ENCODE data around the gene ENPP6.
"Not testable (repeated sequence)": the region's sequence is repeated elsewhere in the genome, so short reads cannot be mapped to it uniquely, and the experiment has no call there.

Gene ENPP6

DNA sequence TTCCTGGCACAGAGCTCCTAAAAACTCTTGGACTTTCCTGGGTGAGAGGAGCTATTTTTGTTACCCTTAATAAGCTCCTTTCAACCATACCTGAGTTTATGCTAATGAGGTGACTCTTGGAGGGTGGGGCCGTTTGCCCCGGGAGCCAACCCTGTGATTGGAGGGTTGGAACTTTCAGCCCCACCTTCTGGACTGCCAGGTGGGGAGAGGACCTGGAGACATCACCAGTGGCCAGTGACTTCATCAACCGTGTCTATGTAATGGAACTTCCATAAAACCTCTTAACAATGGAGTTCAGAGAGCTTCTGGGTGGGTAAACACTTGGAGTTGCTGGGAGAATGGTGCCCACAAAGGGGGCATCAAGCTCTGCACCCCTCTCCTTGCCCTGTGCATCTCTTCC, 17.9 kb upstream of the ENPP6 start:
- no peak for DNase-seq (ENCODE audit: low read depth)

DNA sequence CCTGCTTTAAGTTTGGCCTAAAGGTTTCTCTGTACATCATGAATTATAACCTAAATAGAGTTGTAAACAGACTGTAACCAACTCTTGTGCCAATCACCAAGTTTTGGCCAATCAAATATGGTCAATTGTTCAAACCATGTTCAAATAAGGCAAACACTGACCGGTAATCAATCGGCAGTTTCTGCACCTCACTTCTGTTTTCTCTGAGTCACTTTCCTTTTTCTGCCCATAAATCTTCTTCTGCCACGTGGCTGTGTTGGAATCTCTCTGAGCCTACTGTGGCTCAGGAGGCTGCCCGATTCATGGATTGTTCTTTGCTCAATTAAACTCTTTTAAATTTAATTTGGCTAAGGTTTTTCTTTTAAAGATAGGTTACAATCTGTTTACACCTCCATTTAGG, 16.5 kb upstream of the ENPP6 start:
- DNase-seq (ENCODE audit: low read depth), result no peak

DNA sequence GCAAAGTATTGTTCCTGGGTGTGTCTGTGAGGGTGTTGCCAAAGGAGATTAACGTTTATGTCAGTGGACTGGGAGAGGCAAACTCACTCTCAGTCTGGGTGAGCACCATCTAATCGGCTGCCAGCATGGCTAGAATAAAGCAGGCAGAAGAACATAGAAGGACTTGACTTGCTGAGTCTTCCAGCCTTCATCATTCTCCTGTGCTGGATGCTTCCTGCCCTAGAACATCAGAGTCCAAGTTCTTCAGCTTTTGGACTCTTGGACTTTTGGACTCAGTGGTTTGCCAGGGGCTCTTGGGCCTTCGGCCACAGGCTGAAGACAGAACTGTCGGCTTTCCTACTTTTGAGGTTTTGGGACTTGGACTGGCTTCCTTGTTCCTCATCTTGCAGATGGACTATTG, 15.3 kb upstream of the ENPP6 start:
- DNase-seq (ENCODE audit: low read depth), result no peak

DNA sequence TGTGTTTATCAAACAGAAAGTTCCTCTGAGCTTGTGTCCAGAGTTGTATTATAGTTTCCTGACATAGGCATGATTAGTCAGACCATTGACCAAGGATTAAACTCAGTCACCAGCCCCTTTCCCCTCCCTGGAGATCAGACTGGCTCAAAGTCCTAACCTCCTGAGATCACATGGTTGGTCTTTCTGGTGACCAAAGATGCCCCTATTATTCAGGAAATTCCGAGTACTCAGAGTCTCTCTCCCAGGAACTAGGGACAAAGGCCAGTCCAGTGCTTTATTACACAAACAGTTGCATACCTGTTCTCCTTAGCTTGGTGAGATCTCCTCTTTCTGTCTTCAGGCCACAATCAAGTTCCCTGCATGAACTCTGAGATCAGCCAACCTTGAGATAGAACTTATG, 14.5 kb upstream of the ENPP6 start:
- no peak for DNase-seq (ENCODE audit: low read depth)

- DNase-seq (ENCODE audit: low read depth), result no peak
These were observed 13.9 kb upstream of the ENPP6 start for GRCh38 chr4:184231573-184231972.

GRCh38 chr4:184228056-184228705, 10.5 kb upstream of the ENPP6 start:
- DNase-seq (ENCODE audit: low read depth), result no peak

DNA sequence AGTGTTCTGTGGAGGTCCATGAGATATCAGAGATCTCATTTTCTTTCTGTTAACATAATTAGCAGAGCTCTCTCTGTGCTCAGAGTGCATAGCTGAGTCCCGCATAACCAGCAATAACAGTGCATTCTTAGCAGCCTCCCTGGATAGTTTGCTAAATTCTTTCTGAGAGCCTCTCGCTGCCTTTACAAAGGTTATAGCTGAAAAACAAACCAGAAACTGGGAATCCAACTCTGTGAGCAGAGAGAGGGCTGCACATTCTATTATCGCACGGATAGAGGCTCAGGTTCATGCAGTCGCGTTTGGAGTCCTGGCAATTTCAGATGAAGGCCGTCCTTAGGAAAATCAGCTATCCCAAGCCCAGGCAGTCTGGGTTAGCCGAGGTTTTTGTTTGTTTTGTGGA, 1.2 kb downstream of the ENPP6 start:
- DNase-seq (ENCODE audit: low read depth), result no peak

DNA sequence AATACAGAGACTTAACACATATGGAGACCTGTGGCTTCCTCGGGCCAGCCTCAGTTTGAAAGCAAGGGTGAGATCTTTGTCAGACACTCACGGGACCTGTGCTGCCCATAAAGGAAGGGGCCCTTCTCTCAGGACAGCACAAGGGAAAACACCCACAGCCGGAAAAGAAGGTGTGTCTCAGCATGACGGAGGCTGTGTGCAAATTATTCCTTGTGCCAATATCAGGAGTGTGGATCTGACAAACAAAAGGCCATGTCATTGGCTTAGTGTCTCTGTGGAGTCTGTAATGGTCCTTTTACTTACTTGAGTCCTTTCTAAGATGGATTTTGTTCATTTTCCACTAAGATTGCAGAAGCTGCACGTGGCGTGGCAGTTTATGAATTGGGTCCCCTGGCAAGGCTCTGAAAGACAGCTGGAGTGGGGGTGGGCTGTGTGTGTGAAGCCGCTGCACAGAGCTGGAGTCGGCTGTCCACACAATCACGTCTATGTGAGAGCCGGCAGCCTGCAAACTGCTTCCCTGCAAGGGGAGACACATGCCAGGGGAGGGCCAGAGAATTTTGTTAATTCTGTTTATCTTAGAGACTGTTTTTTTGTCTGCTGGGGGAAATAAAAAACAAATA, 1.9 kb downstream of the ENPP6 start:
- DNase-seq (ENCODE audit: low read depth), result no peak

DNA sequence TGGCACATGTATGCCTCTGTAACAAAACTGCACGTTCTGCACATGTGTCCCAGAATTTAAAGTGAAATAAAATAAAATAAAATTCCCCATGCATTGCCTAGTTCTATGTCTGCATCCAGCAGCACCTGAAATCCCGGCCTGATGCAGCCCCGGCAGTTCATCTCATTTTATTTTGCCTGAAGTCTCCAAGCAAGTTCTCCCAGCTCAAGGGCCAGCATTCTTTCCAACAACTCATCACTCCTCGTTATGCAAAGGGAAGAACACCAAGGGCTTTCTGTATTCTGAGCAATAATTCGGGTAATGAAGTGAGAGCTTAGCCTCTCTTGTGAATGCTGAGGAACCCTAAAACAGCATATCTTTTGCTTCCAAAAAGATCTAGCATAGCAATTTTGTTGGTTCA, 2.7 kb downstream of the ENPP6 start:
- DNase-seq (ENCODE audit: low read depth), result no peak

- DNase-seq (ENCODE audit: low read depth), result not testable (repeated sequence)
These were observed 9.7 kb downstream of the ENPP6 start for GRCh38 chr4:184207734-184208607.

DNA sequence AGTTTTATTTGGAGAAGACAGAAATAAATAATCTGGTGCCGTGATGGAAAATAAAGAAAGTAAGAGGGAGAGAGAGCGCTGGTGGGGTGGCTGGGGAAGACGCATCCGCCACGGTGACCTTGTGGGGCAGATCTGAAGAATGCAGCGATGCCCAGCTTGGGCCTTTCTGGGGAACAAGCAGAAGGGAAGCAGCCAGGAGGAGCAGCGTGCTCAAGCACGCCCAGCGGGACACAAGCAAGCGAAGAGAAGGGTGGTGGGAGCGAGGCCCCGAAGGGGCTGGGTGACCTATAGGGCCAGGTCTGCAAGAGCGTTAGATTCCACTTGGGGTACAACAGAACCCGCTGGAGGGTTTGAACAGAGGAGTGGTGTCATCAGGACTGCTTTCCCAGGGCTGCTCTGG, 12.4 kb downstream of the ENPP6 start:
- DNase-seq (ENCODE audit: low read depth), result no peak

GRCh38 chr4:184203300-184203699, 14.4 kb downstream of the ENPP6 start:
- no peak for DNase-seq (ENCODE audit: low read depth)

DNA sequence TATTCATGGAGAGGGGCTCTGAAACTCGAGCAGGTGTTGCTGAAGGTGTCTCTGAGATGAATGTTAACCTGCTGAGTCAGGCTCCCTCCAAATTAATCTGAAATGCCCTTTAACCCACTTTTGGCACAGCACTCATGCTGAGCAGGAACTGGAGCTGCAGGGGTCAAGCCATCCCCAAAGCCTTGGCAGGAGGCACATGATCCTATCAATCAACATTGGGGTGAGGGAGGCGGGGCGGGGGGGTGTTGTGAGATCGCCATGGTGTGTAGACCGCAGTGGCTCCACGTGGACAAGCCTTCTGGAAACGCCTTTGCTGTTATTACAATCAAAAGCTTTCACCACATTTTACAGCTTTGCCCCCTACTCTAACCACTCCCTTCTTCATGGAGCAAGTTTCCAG, 16.5 kb downstream of the ENPP6 start:
- no peak for DNase-seq (ENCODE audit: low read depth)

- DNase-seq (ENCODE audit: low read depth), result no peak
These were observed 17.4 kb downstream of the ENPP6 start for GRCh38 chr4:184200296-184200695.

GRCh38 chr4:184199780-184200179, 17.9 kb downstream of the ENPP6 start:
- no peak for DNase-seq (ENCODE audit: low read depth)

DNA sequence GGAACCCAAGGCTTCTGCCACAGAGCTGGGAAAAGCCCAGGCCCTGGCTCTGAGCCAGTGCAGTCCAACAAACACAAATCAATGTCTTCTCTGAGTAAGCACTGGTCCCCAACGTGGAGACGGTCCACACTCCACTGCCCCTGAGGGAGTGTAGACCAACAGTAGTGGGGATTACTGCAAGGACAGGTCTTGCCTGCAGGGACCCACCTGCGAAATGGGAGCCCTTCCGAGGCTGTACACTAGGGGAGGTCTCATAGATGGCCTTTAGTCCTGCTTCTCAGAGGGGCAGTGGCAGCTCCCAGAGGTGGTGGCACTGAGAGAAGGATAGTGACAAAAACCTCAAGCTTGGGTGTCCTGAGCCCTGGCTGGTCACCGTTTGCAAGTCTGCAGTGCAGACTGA, 19.5 kb downstream of the ENPP6 start:
- DNase-seq (ENCODE audit: low read depth), result no peak

GRCh38 chr4:184197536-184198082, 20.1 kb downstream of the ENPP6 start:
- DNase-seq (ENCODE audit: low read depth), result no peak

- DNase-seq (ENCODE audit: low read depth), result peak; percentile 11
These were observed 20.8 kb downstream of the ENPP6 start for GRCh38 chr4:184196730-184197385.

- DNase-seq (ENCODE audit: low read depth), result no peak
These were observed 23.8 kb downstream of the ENPP6 start for GRCh38 chr4:184193556-184194525.

- DNase-seq (ENCODE audit: low read depth), result no peak
These were observed 24.7 kb downstream of the ENPP6 start for GRCh38 chr4:184192933-184193332.

- no peak for DNase-seq (ENCODE audit: low read depth)
These were observed 26.4 kb downstream of the ENPP6 start for GRCh38 chr4:184191267-184191666.

All from iris pigment epithelial cell (primary cell).